ENCODE measurements around the gene ZNF525. TPM values are rescaled to one million over a fixed set of nuclear protein-coding genes. Genes with fewer than 3 reads are reported as not detected.
"Not testable (repeated sequence)": the region's sequence is repeated elsewhere in the genome, so short reads cannot be mapped to it uniquely, and the experiment has no call there.

ZNF525 gene
- total RNA-seq, 4 donors from 2014 or later = 4.2 to 9.6 (median 7.3) TPM

GRCh38 chr19:53394974-53395839, 29.7 kb downstream of the ZNF525 start, which contains the start of gene ZNF765:
Gene ZNF765 (plus strand): TSS chr19:53395149. CDS start chr19:53398016, 2,867 bp downstream.
- Histone ChIP-seq H3K4me3 (peak within 1 kb of the TSS; percentile 60 to 85 (median 75)), H3K9me3 (peaks cover 0 to 3% (median 0%) of the 10 kb centered on the region in 4 donors), H3K36me3 (peaks cover 0 to 25% (median 8%) of the 10 kb centered on the region in 3 donors), H3K27me3 (no peaks in the 10 kb centered on the region), H3K27ac (peak within 1 kb of the TSS; percentile 49 to 84 (median 82)), H3K4me1 (peaks cover 0 to 22% (median 10%) of the 10 kb centered on the region in 4 donors)
- DNase-seq (ENCODE audit: low spot score in 2 of 2) = peak; percentile 91 to 96
- 0 to 1% methylated on average over 41 to 58 of the region's 58 CpGs for WGBS, 2 donors
- TF ChIP-seq POLR2A (IDR thresholded peaks at IDR 0.05) = peak; percentile 16 to 66
- peak; percentile 52 to 77 (median 63) for TF ChIP-seq CTCF (IDR thresholded peaks at IDR 0.05)
- TF ChIP-seq EP300 (IDR thresholded peaks at IDR 0.05) = peak in 1 of 2 donors; percentile 87

GRCh38 chr19:53395840-53396524, 30.5 kb downstream of the ZNF525 start:
- Histone ChIP-seq H3K36me3 (peaks cover 0 to 33% (median 9%) of the 10 kb centered on the region in 3 donors), H3K4me1 (peaks cover 0 to 22% (median 10%) of the 10 kb centered on the region in 4 donors), H3K27ac (peak overlapping the region in 3 of 4 donors; percentile 82 to 84 (median 83)), H3K4me3 (peak overlapping the region; percentile 60 to 85 (median 75))
- 14 to 16% methylated on average over 9 of the region's 9 CpGs for WGBS, 2 donors
- DNase-seq (ENCODE audit: low spot score in 2 of 2); H3K9me3 ChIP-seq; H3K27me3 ChIP-seq: not testable (repeated sequence)

- DNase-seq (ENCODE audit: low spot score in 2 of 2) = no peak
- Histone ChIP-seq H3K27ac (no peak overlapping the region), H3K36me3 (peaks cover 0 to 38% (median 9%) of the 10 kb centered on the region in 3 donors), H3K4me1 (peaks cover 0 to 22% (median 10%) of the 10 kb centered on the region in 4 donors), H3K4me3 (no peak overlapping the region), H3K9me3 (peaks cover 0 to 6% (median 0%) of the 10 kb centered on the region in 4 donors), H3K27me3 (no peaks in the 10 kb centered on the region)
- no peak for TF ChIP-seq EP300 (IDR thresholded peaks at IDR 0.05)
- no peak for TF ChIP-seq CTCF (IDR thresholded peaks at IDR 0.05)
- TF ChIP-seq POLR2A (IDR thresholded peaks at IDR 0.05) = no peak
- 8% methylated on average over 1 of the region's 1 CpG for WGBS, 2 donors
Measured at GRCh38 chr19:53396525-53396868, 31.0 kb downstream of the ZNF525 start.

- not testable (repeated sequence) for H3K27ac ChIP-seq; H3K4me3 ChIP-seq; DNase-seq (ENCODE audit: low spot score in 2 of 2); H3K27me3 ChIP-seq
- peaks cover 0 to 19% (median 0%) of the 10 kb centered on the region in 4 donors for H3K9me3 ChIP-seq
- peaks cover 0 to 22% (median 10%) of the 10 kb centered on the region in 4 donors for H3K4me1 ChIP-seq
- peaks cover 0 to 53% (median 17%) of the 10 kb centered on the region in 3 donors for H3K36me3 ChIP-seq
- 100% methylated on average over 1 of the region's 1 CpG for WGBS, 2 donors
Measured at GRCh38 chr19:53397918-53398317, 32.4 kb downstream of the ZNF525 start.

GRCh38 chr19:53409505-53410204, 44.1 kb downstream of the ZNF525 start:
- TF ChIP-seq EP300 (IDR thresholded peaks at IDR 0.05) (no peak), POLR2A (IDR thresholded peaks at IDR 0.05) (no peak)
- H3K36me3 ChIP-seq = peaks cover 5 to 71% (median 26%) of the 10 kb centered on the region in 3 donors
- no peak overlapping the region for H3K4me3 ChIP-seq
- 83 to 85% methylated on average over 7 of the region's 7 CpGs for WGBS, 2 donors
- no peaks in the 10 kb centered on the region for H3K27me3 ChIP-seq
- no peak for DNase-seq (ENCODE audit: low spot score in 2 of 2)
- no peak overlapping the region for H3K27ac ChIP-seq
- H3K9me3 ChIP-seq = peaks cover 7 to 83% (median 30%) of the 10 kb centered on the region in 4 donors
- no peaks in the 10 kb centered on the region for H3K4me1 ChIP-seq

- not testable (repeated sequence) for DNase-seq (ENCODE audit: low spot score in 2 of 2); H3K27me3 ChIP-seq; H3K27ac ChIP-seq; H3K4me3 ChIP-seq; H3K36me3 ChIP-seq; H3K4me1 ChIP-seq
- H3K9me3 ChIP-seq = peaks cover 0 to 12% (median 0%) of the 10 kb centered on the region in 4 donors
- 65 to 69% methylated on average over 11 of the region's 11 CpGs for WGBS, 2 donors
Measured at GRCh38 chr19:53420520-53421315, 55.2 kb downstream of the ZNF525 start.

All from tibial nerve (tissue), 4 donors.